HG02938 (cell line): ENCODE results near the gene ANK2.

Experiments
- ATAC-seq: cut with Tn5 transposase; IDR thresholded peaks from one replicate; pipeline ENCODE4 v1.9.1; 2021; ENCODE audit warnings: mild to moderate bottlenecking, moderate library complexity; ENCODE audit not compliant: unreplicated experiment

ANK2 gene

DNA sequence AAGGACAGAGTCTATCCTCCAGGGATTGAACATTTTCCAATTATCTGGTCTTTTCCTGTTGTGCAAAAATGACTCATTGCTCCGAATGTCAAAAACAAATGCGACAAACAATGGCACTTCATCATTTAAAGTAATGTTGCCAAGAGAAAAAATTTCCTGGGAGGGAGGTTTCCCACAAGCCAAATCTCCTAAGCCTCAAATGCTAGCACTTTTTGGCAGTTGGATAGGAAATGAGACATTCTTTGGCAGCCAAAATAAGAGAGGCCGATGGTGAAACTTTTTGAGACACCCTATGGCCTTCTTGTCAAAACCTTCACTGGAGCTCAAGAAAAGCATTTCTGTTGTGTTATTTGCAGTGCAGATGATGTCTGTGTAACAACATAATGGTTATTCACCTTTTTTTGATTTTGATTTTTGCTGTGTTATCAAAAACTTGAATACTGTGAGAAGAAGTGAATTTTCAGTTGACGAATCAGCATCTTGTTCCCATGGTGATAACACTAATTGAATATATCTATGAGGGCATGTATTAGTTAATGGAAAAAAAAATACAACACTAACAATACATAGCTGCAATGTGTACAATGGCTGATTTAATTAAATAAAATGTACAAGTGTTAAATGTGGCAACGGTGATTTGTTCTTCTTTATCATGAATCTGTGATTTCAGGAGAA lies 333.8 kb downstream of the ANK2 start:
- no peak for ATAC-seq

DNA sequence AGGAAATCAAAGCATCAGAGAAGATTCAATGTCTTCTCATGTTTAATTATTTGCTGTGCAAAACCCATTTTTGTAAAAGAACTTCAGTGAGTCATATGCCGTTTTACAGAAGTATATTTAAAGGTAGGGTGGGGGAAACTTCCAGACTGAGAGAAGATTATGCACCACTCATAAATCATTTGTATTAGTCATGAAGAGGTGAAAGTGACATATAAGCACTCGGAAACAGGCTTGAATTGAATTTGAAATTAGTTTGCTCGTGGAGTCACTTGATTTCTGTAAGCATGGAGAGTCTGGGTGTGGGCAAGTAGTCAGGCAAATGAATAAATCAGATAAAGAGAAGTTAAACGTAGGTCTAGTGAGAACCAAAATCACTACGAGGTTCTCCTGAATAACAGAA lies 335.1 kb downstream of the ANK2 start:
- ATAC-seq: no peak

GRCh38 chr4:113385281-113385899 lies 335.9 kb downstream of the ANK2 start:
- no peak for ATAC-seq

- ATAC-seq: no peak
Observed at GRCh38 chr4:113389160-113389559, 339.7 kb downstream of the ANK2 start.

- no peak for ATAC-seq
Observed at GRCh38 chr4:113390850-113391249, 341.4 kb downstream of the ANK2 start.

- ATAC-seq: no peak
Observed at GRCh38 chr4:113394108-113394729, 344.8 kb downstream of the ANK2 start.

- peak; percentile 97 for ATAC-seq
Observed at GRCh38 chr4:113394730-113395530, 345.5 kb downstream of the ANK2 start.

- no peak for ATAC-seq
Observed at GRCh38 chr4:113397114-113397701, 347.8 kb downstream of the ANK2 start.

GRCh38 chr4:113398441-113399143 lies 349.1 kb downstream of the ANK2 start:
- no peak for ATAC-seq

- no peak for ATAC-seq
Observed at GRCh38 chr4:113404167-113404571, 354.7 kb downstream of the ANK2 start.

- ATAC-seq: no peak
Observed at GRCh38 chr4:113404841-113405240, 355.4 kb downstream of the ANK2 start.

DNA sequence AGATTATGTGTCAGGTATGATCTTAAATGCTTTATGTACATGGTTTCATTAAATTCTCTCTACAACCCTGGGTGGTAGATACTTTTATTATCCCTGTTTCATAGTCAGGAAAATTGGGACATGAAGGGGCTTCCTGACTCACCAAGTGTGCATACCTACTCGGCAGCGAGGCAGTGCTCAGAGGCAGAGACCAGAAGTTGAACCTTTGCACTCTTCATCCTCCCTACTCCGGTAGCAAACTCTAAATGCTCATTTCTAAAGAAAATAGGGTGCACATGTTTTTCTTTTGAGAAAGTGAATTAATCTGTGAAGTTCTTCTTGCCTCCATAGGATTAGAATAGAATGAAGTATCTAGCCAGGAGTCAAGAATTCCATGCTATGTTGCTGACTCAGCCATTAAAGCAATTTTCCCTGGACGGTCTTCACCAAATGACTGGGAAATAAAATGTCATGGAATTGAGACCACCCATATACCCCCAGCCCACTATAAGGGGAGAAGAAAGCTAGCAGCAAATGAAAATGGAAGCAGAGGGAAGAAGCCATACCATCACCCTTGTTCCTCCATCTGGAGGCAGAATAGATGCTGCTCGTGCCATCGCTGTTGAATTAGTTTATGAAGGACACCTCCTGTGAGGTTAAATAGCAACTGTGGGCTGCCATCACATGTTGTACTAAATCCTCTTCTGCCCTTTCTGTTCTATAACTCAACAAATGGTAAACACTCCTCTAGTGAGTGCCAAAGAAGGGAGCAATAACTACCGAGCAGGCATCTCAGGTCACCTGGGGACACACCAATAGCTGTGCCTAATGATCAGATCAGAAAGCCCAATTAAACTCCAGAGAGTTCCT lies 356.6 kb downstream of the ANK2 start:
- no peak for ATAC-seq

DNA sequence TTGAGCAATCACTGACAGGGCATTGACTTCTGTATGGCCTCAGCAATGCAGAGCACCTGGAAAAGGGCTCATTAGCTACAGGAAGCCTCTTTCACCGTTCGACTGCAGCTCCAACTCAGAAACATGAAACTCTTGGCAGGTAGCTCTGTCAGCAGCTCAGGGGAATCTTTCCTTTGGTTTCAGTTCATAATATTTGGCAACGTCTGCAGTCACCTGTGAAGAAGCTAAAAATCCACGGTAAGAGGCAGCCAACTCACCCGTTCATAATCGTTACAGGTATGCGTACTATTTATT lies 357.2 kb downstream of the ANK2 start:
- no peak for ATAC-seq

GRCh38 chr4:113407409-113407808 lies 358.0 kb downstream of the ANK2 start:
- ATAC-seq: no peak

DNA sequence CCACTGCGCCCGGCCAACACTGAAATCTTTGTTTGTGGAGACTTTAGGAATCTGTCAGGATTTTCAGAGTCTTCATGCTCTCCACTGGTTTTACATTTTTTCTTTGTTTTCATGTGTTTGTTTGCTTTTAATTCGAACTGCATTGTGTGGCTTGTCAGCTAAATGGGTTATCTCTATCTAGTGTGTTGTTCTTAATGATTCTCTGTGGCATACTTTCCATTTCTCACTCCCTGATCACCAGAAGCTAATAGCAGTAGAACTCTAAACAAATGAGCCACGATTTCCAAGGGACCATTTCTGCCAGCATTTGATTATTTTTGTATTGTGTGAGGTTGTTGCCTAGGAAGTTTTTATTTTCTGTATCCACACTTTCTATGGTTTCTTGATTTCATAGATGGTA lies 359.7 kb downstream of the ANK2 start:
- ATAC-seq: no peak

DNA sequence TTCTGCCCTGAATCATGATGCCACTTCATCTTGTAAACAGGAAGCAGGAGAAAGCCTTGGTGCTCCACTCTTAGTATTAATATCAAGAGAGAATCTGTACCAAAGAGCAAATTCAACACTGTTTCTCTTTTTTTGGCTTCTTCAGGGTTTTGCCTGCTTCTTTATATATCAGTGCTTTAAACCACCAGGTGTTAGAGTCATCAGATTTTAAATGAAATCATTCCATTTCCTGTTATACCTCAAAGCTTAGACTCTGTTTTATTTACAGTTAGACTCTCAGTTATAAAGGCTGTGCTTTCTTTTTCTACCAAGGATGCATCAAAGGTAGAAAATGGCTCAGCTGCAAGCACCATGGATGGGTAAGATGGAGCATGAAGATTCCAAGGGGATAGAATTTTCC lies 361.2 kb downstream of the ANK2 start:
- no peak for ATAC-seq

GRCh38 chr4:113411496-113411938 lies 362.1 kb downstream of the ANK2 start:
- no peak for ATAC-seq

- no peak for ATAC-seq
Observed at GRCh38 chr4:113419631-113420030, 370.2 kb downstream of the ANK2 start.

GRCh38 chr4:113420938-113421337 lies 371.5 kb downstream of the ANK2 start:
- ATAC-seq: no peak

GRCh38 chr4:113423631-113424030 lies 374.2 kb downstream of the ANK2 start:
- no peak for ATAC-seq
